ENCODE measurements around the gene WNK3.
A peak's percentile ranks its signal among the peaks of the same experiment; 100 is the strongest.

Gene WNK3

GRCh38 chrX:54237014-54237413, 120.8 kb downstream of the WNK3 start:
- DNase-seq, result no peak

- DNase-seq, result no peak
Observed at GRCh38 chrX:54230435-54231148, 127.3 kb downstream of the WNK3 start.

GRCh38 chrX:54223581-54223980, 134.3 kb downstream of the WNK3 start:
- DNase-seq, result no peak

GRCh38 chrX:54213603-54214002, 144.2 kb downstream of the WNK3 start:
- DNase-seq, result no peak

GRCh38 chrX:54208531-54208930, 149.3 kb downstream of the WNK3 start:
- no peak for DNase-seq

- DNase-seq, result no peak
Observed at GRCh38 chrX:54198262-54198661, 159.6 kb downstream of the WNK3 start.

GRCh38 chrX:54194982-54195588, 162.8 kb downstream of the WNK3 start:
- no peak for DNase-seq

GRCh38 chrX:54193085-54193821, 164.6 kb downstream of the WNK3 start:
- DNase-seq, result no peak

- DNase-seq, result no peak
Observed at GRCh38 chrX:54184474-54184873, 173.4 kb downstream of the WNK3 start.

- peak; percentile 75 to 86 for DNase-seq
Observed at GRCh38 chrX:54182864-54183613, 174.8 kb downstream of the WNK3 start, which contains the start of gene FAM120C. Gene FAM120C (minus strand): TSS chrX:54183254. CDS start chrX:54183198, 56 bp downstream.

GRCh38 chrX:54182194-54182863, 175.5 kb downstream of the WNK3 start:
- peak; percentile 5 to 47 for DNase-seq

GRCh38 chrX:54181202-54181953, 176.5 kb downstream of the WNK3 start:
- DNase-seq, result no peak

- DNase-seq, result no peak
Observed at GRCh38 chrX:54180403-54180802, 177.4 kb downstream of the WNK3 start.

- no peak for DNase-seq
Observed at GRCh38 chrX:54178100-54178940, 179.5 kb downstream of the WNK3 start.

- DNase-seq, result no peak
Observed at GRCh38 chrX:54177306-54177705, 180.5 kb downstream of the WNK3 start.

GRCh38 chrX:54173791-54174190, 184.1 kb downstream of the WNK3 start:
- no peak for DNase-seq

GRCh38 chrX:54172455-54172854, 185.4 kb downstream of the WNK3 start:
- no peak for DNase-seq

GRCh38 chrX:54171527-54172250, 186.2 kb downstream of the WNK3 start:
- no peak for DNase-seq

- DNase-seq, result no peak
Observed at GRCh38 chrX:54171091-54171490, 186.8 kb downstream of the WNK3 start.

- no peak for DNase-seq
Observed at GRCh38 chrX:54166915-54167314, 190.9 kb downstream of the WNK3 start.
